Esophagus (tissue), 2 donors: Measurements from ENCODE around the gene TRIP12. TPM values are rescaled to one million over a fixed set of nuclear protein-coding genes. Genes with fewer than 3 reads are reported as not detected.
"Not testable (repeated sequence)": the region's sequence is repeated elsewhere in the genome, so short reads cannot be mapped to it uniquely, and the experiment has no call there.

Source experiments
- H3K27ac ChIP-seq, 2 donors: one replicate each; pipeline ENCODE4 v1.5.1; 2013; ENCODE audit warnings: low read depth in 2 of 2, mild to moderate bottlenecking in 2 of 2, inconsistent platforms in 1 of 2, low read length in 1 of 2, moderate library complexity in 1 of 2
- H3K27me3 ChIP-seq, 2 donors: one replicate each; pipeline ENCODE4 v1.6.1; 2013; ENCODE audit warnings: low read length in 2 of 2, control low read depth in 1 of 2, mild to moderate bottlenecking in 1 of 2; ENCODE audit not compliant: insufficient read depth in 2 of 2, control insufficient read depth in 1 of 2
- H3K36me3 ChIP-seq, 2 donors: one replicate each; pipeline ENCODE4 v1.6.1; 2013; ENCODE audit warnings: low read length in 1 of 2; ENCODE audit not compliant: control insufficient read depth in 2 of 2, insufficient read depth in 2 of 2
- H3K4me1 ChIP-seq, 2 donors: one replicate each; pipeline ENCODE4 v1.6.1; 2013; ENCODE audit warnings: low read length in 1 of 2; ENCODE audit not compliant: control insufficient read depth in 2 of 2, insufficient read depth in 2 of 2
- H3K4me3 ChIP-seq, 2 donors: one replicate each; pipeline ENCODE4 v1.5.1; 2013; ENCODE audit warnings: low read length in 2 of 2, mild to moderate bottlenecking in 2 of 2, low read depth in 1 of 2, moderate library complexity in 1 of 2
- H3K9me3 ChIP-seq, 2 donors: one replicate each; pipeline ENCODE4 v1.6.1; 2013; ENCODE audit warnings: mild to moderate bottlenecking in 2 of 2, low read depth in 1 of 2, low read length in 1 of 2, moderate library complexity in 1 of 2; ENCODE audit not compliant: control insufficient read depth in 2 of 2, insufficient read depth in 1 of 2
- WGBS, 2 donors: extraction: QIAGEN DNeasy Blood & Tissue Kit; methylation state at CpG; one replicate each; pipeline ENCODE4 v1.1.7; 2013; 5-methylcytosine and 5-hydroxymethylcytosine counted together
- polyA plus RNA-seq, 2 donors: library from polyadenylated mRNA; stranded (reverse); fragments of 200-250 nt; gene quantifications; one replicate each; pipeline ENCODE4 v1.2.3, GENCODE V29; 2013
- donor health status: healthy with polysubstance abuse.
- donor health status: Bipolar disorder and iron deficiency.

TRIP12 gene
- polyA plus RNA-seq, 2 donors, result 17.9 to 25.8 TPM

- Histone ChIP-seq H3K4me3 (no peak overlapping the region), H3K27ac (no peak overlapping the region), H3K27me3 (no peaks in the 10 kb centered on the region), H3K36me3 (peaks cover 4 to 15% of the 10 kb centered on the region in 2 donors), H3K4me1 (peaks cover 0 to 3% of the 10 kb centered on the region in 2 donors), H3K9me3 (no peaks in the 10 kb centered on the region)
- WGBS, 2 donors, result 77 to 84% methylated on average over 5 of the region's 5 CpGs
These were observed 123.2 kb downstream of the TRIP12 start for GRCh38 chr2:229798446-229799155.

- Histone ChIP-seq H3K9me3 (no peaks in the 10 kb centered on the region), H3K36me3 (peaks cover 5 to 10% of the 10 kb centered on the region in 2 donors), H3K27ac (no peak overlapping the region), H3K4me1 (no peaks in the 10 kb centered on the region), H3K27me3 (no peaks in the 10 kb centered on the region), H3K4me3 (no peak overlapping the region)
These were observed 126.8 kb downstream of the TRIP12 start for GRCh38 chr2:229795058-229795457.

- H3K27ac ChIP-seq, result no peak overlapping the region
- 84 to 87% methylated on average over 1 of the region's 1 CpG for WGBS, 2 donors
- no peaks in the 10 kb centered on the region for H3K4me1 ChIP-seq
- H3K27me3 ChIP-seq, result no peaks in the 10 kb centered on the region
- H3K36me3 ChIP-seq, result peaks cover 5 to 11% of the 10 kb centered on the region in 2 donors
- no peak overlapping the region for H3K4me3 ChIP-seq
- H3K9me3 ChIP-seq, result no peaks in the 10 kb centered on the region
These were observed 127.2 kb downstream of the TRIP12 start for GRCh38 chr2:229794636-229795035.

- not testable (repeated sequence) for H3K4me1 ChIP-seq, H3K4me3 ChIP-seq, H3K27me3 ChIP-seq, H3K27ac ChIP-seq, H3K36me3 ChIP-seq, H3K9me3 ChIP-seq
- WGBS, 2 donors, result 95 to 97% methylated on average over 10 to 11 of the region's 11 CpGs
These were observed 135.5 kb downstream of the TRIP12 start for GRCh38 chr2:229786289-229786688.

- H3K27ac ChIP-seq, result no peak overlapping the region
- H3K36me3 ChIP-seq, result peaks cover 5 to 6% of the 10 kb centered on the region in 2 donors
- peaks cover 0 to 2% of the 10 kb centered on the region in 2 donors for H3K9me3 ChIP-seq
- no peaks in the 10 kb centered on the region for H3K27me3 ChIP-seq
- H3K4me3 ChIP-seq, result no peak overlapping the region
- no peaks in the 10 kb centered on the region for H3K4me1 ChIP-seq
- 93 to 95% methylated on average over 2 of the region's 2 CpGs for WGBS, 2 donors
These were observed 137.0 kb downstream of the TRIP12 start for GRCh38 chr2:229784791-229785190.

GRCh38 chr2:229783108-229783721 lies 138.6 kb downstream of the TRIP12 start:
- no peaks in the 10 kb centered on the region for H3K4me1 ChIP-seq
- H3K36me3 ChIP-seq, result peaks cover 0 to 8% of the 10 kb centered on the region in 2 donors
- 75 to 85% methylated on average over 5 of the region's 5 CpGs for WGBS, 2 donors

GRCh38 chr2:229780856-229781773 lies 140.7 kb downstream of the TRIP12 start:
- no peak overlapping the region for H3K27ac ChIP-seq
- no peaks in the 10 kb centered on the region for H3K27me3 ChIP-seq
- no peak overlapping the region for H3K4me3 ChIP-seq
- H3K4me1 ChIP-seq, result no peaks in the 10 kb centered on the region
- peaks cover 0 to 2% of the 10 kb centered on the region in 2 donors for H3K9me3 ChIP-seq
- H3K36me3 ChIP-seq, result peaks cover 0 to 8% of the 10 kb centered on the region in 2 donors

More at GRCh38 chr2:229783108-229783721, 138.6 kb downstream of the TRIP12 start:
- H3K9me3 ChIP-seq, result peaks cover 0 to 2% of the 10 kb centered on the region in 2 donors
- H3K27me3 ChIP-seq, result no peaks in the 10 kb centered on the region
- no peak overlapping the region for H3K4me3 ChIP-seq
- no peak overlapping the region for H3K27ac ChIP-seq

- no peaks in the 10 kb centered on the region for H3K27me3 ChIP-seq
- no peak overlapping the region for H3K4me3 ChIP-seq
- H3K4me1 ChIP-seq, result no peaks in the 10 kb centered on the region
- no peak overlapping the region for H3K27ac ChIP-seq
- peaks cover 0 to 8% of the 10 kb centered on the region in 2 donors for H3K36me3 ChIP-seq
- peaks cover 0 to 2% of the 10 kb centered on the region in 2 donors for H3K9me3 ChIP-seq
- WGBS, 2 donors, result 55 to 74% methylated on average over 3 of the region's 3 CpGs
These were observed 142.2 kb downstream of the TRIP12 start for GRCh38 chr2:229779650-229780049.

- H3K27ac ChIP-seq, result no peak overlapping the region
- H3K36me3 ChIP-seq, result peaks cover 3 to 14% of the 10 kb centered on the region in 2 donors
- no peaks in the 10 kb centered on the region for H3K27me3 ChIP-seq
- no peak overlapping the region for H3K4me3 ChIP-seq
- 96% methylated on average over 3 of the region's 3 CpGs for WGBS, 2 donors
- H3K4me1 ChIP-seq, result no peaks in the 10 kb centered on the region
- H3K9me3 ChIP-seq, result peaks cover 0 to 2% of the 10 kb centered on the region in 2 donors
These were observed 144.1 kb downstream of the TRIP12 start for GRCh38 chr2:229777716-229778115.
